Activated T-helper 1 cell treated with anti-CD3 and anti-CD28 coated beads, Interleukin-2, amount 50 U/mL, for 16 hours (primary cell): ENCODE results near the gene NUSAP1.
"Not testable (repeated sequence)": the region's sequence is repeated elsewhere in the genome, so short reads cannot be mapped to it uniquely, and the experiment has no call there.

Experiments used
- DNase-seq, 2 donors: peaks; one replicate each; pipeline ENCODE4 v3.0.0-alpha.2; 2020; ENCODE audit warnings: low read depth in 1 of 2, low spot score in 1 of 2

Gene NUSAP1

DNA sequence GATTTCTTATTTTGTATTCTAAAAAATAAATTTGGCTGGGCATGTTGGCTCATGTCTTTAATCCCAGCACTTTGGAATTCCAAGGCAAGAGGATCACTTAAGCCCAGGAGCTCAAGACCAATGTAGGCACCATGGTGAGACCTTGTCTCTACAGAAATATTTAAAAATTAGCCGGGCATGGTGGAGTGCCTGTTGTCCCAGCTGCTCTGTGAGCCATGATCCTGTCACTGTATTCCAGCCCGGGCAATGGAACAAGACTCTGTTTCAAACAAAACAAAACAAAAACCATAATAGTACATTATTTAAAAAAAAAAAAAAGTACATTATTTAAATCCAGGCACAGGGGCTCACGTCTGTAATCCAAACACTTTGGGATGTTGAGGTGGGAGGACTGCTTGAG is 78.8 kb downstream of the NUSAP1 start:
- no peak for DNase-seq

DNA sequence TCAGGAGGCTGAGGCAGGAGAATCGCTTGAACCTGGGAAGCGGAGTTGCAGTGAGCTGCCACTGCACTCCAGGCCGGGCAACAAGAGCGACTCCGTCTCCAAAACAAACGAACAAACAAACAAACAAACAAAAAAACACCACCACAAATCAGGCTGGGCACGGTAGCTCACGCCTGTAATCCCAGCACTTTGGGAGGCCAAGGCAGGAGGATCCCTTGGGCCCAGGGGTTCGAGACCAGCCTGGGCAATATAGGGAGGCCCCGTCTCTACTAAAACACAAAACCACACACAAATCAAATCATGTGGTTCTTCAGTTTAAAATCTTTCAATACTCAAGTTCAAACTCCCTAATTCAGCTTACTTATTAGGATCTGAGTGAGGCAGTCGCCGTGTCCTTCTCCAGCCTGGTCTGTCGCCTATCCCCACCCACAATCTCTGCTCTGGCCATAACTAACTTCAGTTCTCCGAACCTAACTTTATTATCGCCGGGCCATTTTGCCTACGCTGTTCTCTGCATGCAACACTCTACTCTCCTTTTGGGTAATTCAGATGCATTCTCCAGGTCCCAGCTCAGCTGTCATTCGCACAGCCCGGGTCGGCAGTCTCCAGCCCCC is 83.6 kb downstream of the NUSAP1 start:
- no peak for DNase-seq

GRCh38 chr15:41416742-41417417 is 84.2 kb downstream of the NUSAP1 start, which contains the start of gene RTF1:
RTF1 (plus strand) TSS chr15:41417095; CDS start chr15:41417116, 21 bp downstream.
- DNase-seq = peak; percentile 96 to 98

- DNase-seq = peak; percentile 6 to 10
Measured at GRCh38 chr15:41417418-41418195, 84.9 kb downstream of the NUSAP1 start.

DNA sequence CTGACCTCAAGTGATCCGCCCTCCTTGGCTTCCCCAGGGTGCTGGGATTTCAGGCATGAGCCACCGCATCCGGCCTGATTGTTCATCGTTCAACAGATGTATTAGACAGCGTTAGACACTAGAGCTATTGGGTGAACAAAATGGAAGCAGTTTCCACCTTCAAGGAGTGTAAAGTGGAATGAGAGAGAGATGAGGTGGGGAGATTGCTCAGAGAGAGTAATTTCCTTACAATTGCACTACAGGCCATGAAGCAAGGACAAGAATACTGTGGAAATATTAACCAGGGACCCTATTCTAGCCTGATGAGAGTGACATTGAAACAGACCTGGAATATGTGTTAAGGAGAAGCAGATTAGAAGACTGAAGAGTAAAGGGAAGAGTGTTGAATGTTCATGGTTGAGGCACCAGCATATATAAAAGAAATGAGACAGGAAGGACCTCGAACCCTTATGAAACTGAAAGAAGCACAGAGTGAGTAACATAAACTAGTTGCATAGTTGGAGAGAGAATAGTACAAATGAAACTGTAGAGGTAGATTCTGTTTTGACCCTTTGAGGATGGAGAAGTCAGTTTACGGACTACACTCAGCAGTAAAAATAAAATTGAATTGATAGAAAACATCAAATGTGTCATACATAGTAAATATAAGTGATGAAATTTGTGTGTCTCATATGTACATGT is 91.4 kb downstream of the NUSAP1 start:
- DNase-seq = no peak

GRCh38 chr15:41424809-41425208 is 92.1 kb downstream of the NUSAP1 start:
- no peak for DNase-seq

GRCh38 chr15:41425907-41426306 is 93.2 kb downstream of the NUSAP1 start:
- not testable (repeated sequence) for DNase-seq

- no peak for DNase-seq
Measured at GRCh38 chr15:41429003-41429890, 96.6 kb downstream of the NUSAP1 start.
